CD4-positive, alpha-beta memory T cell (primary cell): ENCODE data around the gene KRT3. TPM values are rescaled to one million over a fixed set of nuclear protein-coding genes. Genes with fewer than 3 reads are reported as not detected.

ENCODE experiments used
- CTCF ChIA-PET: fragments of 350-600 bp; sonication (Branson Sonifier 250); formaldehyde crosslinking; loops from one replicate; lab custom pipeline; 2021; ENCODE audit warnings: inconsistent platforms; ENCODE audit not compliant: partially characterized antibody; lab: Charles Lee
- POLR2A ChIA-PET: fragments of 350-600 bp; sonication (Branson Sonifier 250); formaldehyde crosslinking; loops from one replicate; lab custom pipeline; 2021; ENCODE audit not compliant: partially characterized antibody; lab: Charles Lee
- DNase-seq, 5 donors: peaks; one replicate each; pipeline versions ENCODE4 v3.0.0 to v3.0.0-alpha.2; 2020 to 2022; ENCODE audit warnings: mixed read lengths in 1 of 5
- H3K27ac ChIP-seq: one replicate; pipeline ENCODE4 v1.7.0; 2013; ENCODE audit warnings: low read depth, low read length
- H3K27me3 ChIP-seq: 2 replicates; pipeline ENCODE4 v1.7.0; 2013; ENCODE audit warnings: mild to moderate bottlenecking, low read length, moderate library complexity; ENCODE audit not compliant: insufficient read depth
- H3K36me3 ChIP-seq: 2 replicates; pipeline ENCODE4 v1.7.0; 2013; ENCODE audit warnings: mild to moderate bottlenecking, low read length, moderate library complexity; ENCODE audit not compliant: insufficient read depth
- H3K4me1 ChIP-seq: 2 replicates; pipeline ENCODE4 v1.7.0; 2013; ENCODE audit warnings: mild to moderate bottlenecking, low read length, moderate library complexity; ENCODE audit not compliant: insufficient read depth
- H3K4me3 ChIP-seq, 2 donors: one replicate each; pipeline ENCODE4 v1.7.0; 2013; ENCODE audit warnings: low read length in 2 of 2, mild to moderate bottlenecking in 1 of 2
- H3K9me3 ChIP-seq, 2 donors: one replicate each; pipeline ENCODE4 v1.7.0; 2013; ENCODE audit warnings: low read length in 2 of 2, control low read depth in 1 of 2; ENCODE audit not compliant: control insufficient read depth in 1 of 2
- H3K27ac Mint-ChIP-seq, 7 donors: one replicate each; pipeline ENCODE4 v1.8.0; 2020 to 2021; ENCODE audit warnings: mixed read lengths in 7 of 7, mild to moderate bottlenecking in 6 of 7, inconsistent platforms in 3 of 7, moderate library complexity in 3 of 7
- H3K27me3 Mint-ChIP-seq, 2 donors: one replicate each; pipeline ENCODE4 v1.8.0; 2020 to 2021; ENCODE audit warnings: mixed read lengths in 2 of 2
- H3K36me3 Mint-ChIP-seq, 2 donors: one replicate each; pipeline ENCODE4 v1.8.0; 2020 to 2021; ENCODE audit warnings: mixed read lengths in 2 of 2, inconsistent platforms in 1 of 2, mild to moderate bottlenecking in 1 of 2
- H3K4me1 Mint-ChIP-seq, 4 donors: one replicate each; pipeline ENCODE4 v1.8.0; 2020 to 2021; ENCODE audit warnings: mixed read lengths in 4 of 4, mild to moderate bottlenecking in 1 of 4
- H3K4me3 Mint-ChIP-seq, 8 donors: one replicate each; pipeline ENCODE4 v1.8.0; 2020 to 2021; ENCODE audit warnings: mixed read lengths in 8 of 8, mild to moderate bottlenecking in 7 of 8, moderate library complexity in 6 of 8, inconsistent platforms in 3 of 8
- H3K9me3 Mint-ChIP-seq, 8 donors: one replicate each; pipeline ENCODE4 v1.8.0; 2020 to 2021; ENCODE audit warnings: mixed read lengths in 8 of 8, mild to moderate bottlenecking in 5 of 8, inconsistent platforms in 3 of 8, moderate library complexity in 1 of 8
- intact Hi-C: fragments of 100-400 bp; cut with micrococcal nuclease; formaldehyde crosslinking; loops from one replicate; pipeline ENCODE4 v1.15.1; 2023
- polyA plus RNA-seq, 2 donors: library from polyadenylated mRNA; unstranded; fragments of 300-500 nt; fragmentation: Illumina TruSeq; gene quantifications; one replicate each; pipeline ENCODE4 v1.2.3, GENCODE V29; 2021
- total RNA-seq, 2 experiments: library from RNA; stranded (reverse); gene quantifications; one replicate each; pipeline ENCODE4 v1.2.3, GENCODE V29; 2021

KRT3 gene
- total and polyA plus RNA-seq, 4 experiments from 2014 or later: not detected

GRCh38 chr12:52744493-52745156 lies 51.3 kb downstream of the KRT3 start:
- H3K36me3 Mint-ChIP-seq: no peaks in the 10 kb centered on the region
- H3K4me1 Mint-ChIP-seq: peaks cover 3 to 7% (median 5%) of the 10 kb centered on the region in 4 donors
- CTCF ChIA-PET: interaction anchor here (1.3 kb wide), 1 partner anchor 235 kb away, joined by 5 read pairs; no protein-coding TSS in a partner anchor
- H3K9me3 Mint-ChIP-seq: peaks cover 0 to 2% (median 0%) of the 10 kb centered on the region in 8 donors
- H3K4me3 Mint-ChIP-seq: no peak overlapping the region
- Histone ChIP-seq H3K4me1 (no peaks in the 10 kb centered on the region), H3K27ac (no peak overlapping the region), H3K27me3 (no peaks in the 10 kb centered on the region), H3K4me3 (no peak overlapping the region), H3K36me3 (no peaks in the 10 kb centered on the region), H3K9me3 (no peaks in the 10 kb centered on the region)
- POLR2A ChIA-PET: no interaction called here
- H3K27me3 Mint-ChIP-seq: peaks cover 10 to 22% of the 10 kb centered on the region in 2 donors
- no peak overlapping the region for H3K27ac Mint-ChIP-seq
- intact Hi-C loops: no loop called here
- no peak for DNase-seq

- Mint-ChIP-seq H3K27me3 (peaks cover 11 to 21% of the 10 kb centered on the region in 2 donors), H3K4me1 (no peaks in the 10 kb centered on the region), H3K36me3 (no peaks in the 10 kb centered on the region), H3K4me3 (no peak overlapping the region), H3K27ac (no peak overlapping the region), H3K9me3 (peaks cover 0 to 2% (median 0%) of the 10 kb centered on the region in 8 donors)
- no peaks in the 10 kb centered on the region for H3K4me1 ChIP-seq
- H3K36me3 ChIP-seq: no peaks in the 10 kb centered on the region
- H3K9me3 ChIP-seq: no peaks in the 10 kb centered on the region
- intact Hi-C loops: no loop called here
- H3K27ac ChIP-seq: no peak overlapping the region
- no peak overlapping the region for H3K4me3 ChIP-seq
- ChIA-PET POLR2A (no interaction called here), CTCF (no interaction called here)
- DNase-seq: no peak
- no peaks in the 10 kb centered on the region for H3K27me3 ChIP-seq
Observed at GRCh38 chr12:52742822-52743457, 53.0 kb downstream of the KRT3 start.

- Histone ChIP-seq H3K4me1 (no peaks in the 10 kb centered on the region), H3K9me3 (no peaks in the 10 kb centered on the region), H3K36me3 (no peaks in the 10 kb centered on the region), H3K27ac (no peak overlapping the region), H3K27me3 (no peaks in the 10 kb centered on the region), H3K4me3 (no peak overlapping the region)
- Mint-ChIP-seq H3K36me3 (no peaks in the 10 kb centered on the region), H3K4me3 (no peak overlapping the region), H3K4me1 (no peaks in the 10 kb centered on the region), H3K9me3 (peaks cover 0 to 2% (median 0%) of the 10 kb centered on the region in 8 donors), H3K27me3 (peaks cover 10 to 21% of the 10 kb centered on the region in 2 donors), H3K27ac (no peak overlapping the region)
- DNase-seq: no peak
- intact Hi-C loops: no loop called here
- ChIA-PET POLR2A (no interaction called here), CTCF (no interaction called here)
Observed at GRCh38 chr12:52742196-52742580, 53.7 kb downstream of the KRT3 start.

GRCh38 chr12:52741375-52742195 lies 54.3 kb downstream of the KRT3 start:
- intact Hi-C loops: no loop called here
- peak in 4 of 5 donors; percentile 28 to 49 (median 34) for DNase-seq
- H3K27ac Mint-ChIP-seq: no peak overlapping the region
- peaks cover 9 to 21% of the 10 kb centered on the region in 2 donors for H3K27me3 Mint-ChIP-seq
- H3K36me3 ChIP-seq: no peaks in the 10 kb centered on the region
- no peak overlapping the region for H3K27ac ChIP-seq
- H3K4me1 Mint-ChIP-seq: no peaks in the 10 kb centered on the region
- no peaks in the 10 kb centered on the region for H3K4me1 ChIP-seq
- no peak overlapping the region for H3K4me3 ChIP-seq
- ChIA-PET POLR2A (no interaction called here), CTCF (no interaction called here)
- no peaks in the 10 kb centered on the region for H3K36me3 Mint-ChIP-seq
- H3K4me3 Mint-ChIP-seq: no peak overlapping the region
- no peaks in the 10 kb centered on the region for H3K27me3 ChIP-seq
- peaks cover 0 to 2% (median 0%) of the 10 kb centered on the region in 8 donors for H3K9me3 Mint-ChIP-seq
- H3K9me3 ChIP-seq: no peaks in the 10 kb centered on the region

GRCh38 chr12:52740584-52740983 lies 55.3 kb downstream of the KRT3 start:
- POLR2A ChIA-PET: no interaction called here
- H3K9me3 Mint-ChIP-seq: peaks cover 0 to 2% (median 0%) of the 10 kb centered on the region in 8 donors
- no peaks in the 10 kb centered on the region for H3K36me3 ChIP-seq
- no peaks in the 10 kb centered on the region for H3K36me3 Mint-ChIP-seq
- no peak overlapping the region for H3K27ac Mint-ChIP-seq
- intact Hi-C loops: no loop called here
- no peaks in the 10 kb centered on the region for H3K9me3 ChIP-seq
- H3K27ac ChIP-seq: no peak overlapping the region
- no peaks in the 10 kb centered on the region for H3K27me3 ChIP-seq
- H3K27me3 Mint-ChIP-seq: peaks cover 9 to 19% of the 10 kb centered on the region in 2 donors
- no peak overlapping the region for H3K4me3 ChIP-seq
- no peak overlapping the region for H3K4me3 Mint-ChIP-seq
- no peaks in the 10 kb centered on the region for H3K4me1 ChIP-seq
- no peak for DNase-seq
- CTCF ChIA-PET: no interaction called here
- no peaks in the 10 kb centered on the region for H3K4me1 Mint-ChIP-seq

GRCh38 chr12:52739963-52740362 lies 56.0 kb downstream of the KRT3 start:
- intact Hi-C loops: no loop called here
- no peaks in the 10 kb centered on the region for H3K4me1 Mint-ChIP-seq
- CTCF ChIA-PET: no interaction called here
- DNase-seq: no peak
- peaks cover 10 to 22% of the 10 kb centered on the region in 2 donors for H3K27me3 Mint-ChIP-seq
- no peak overlapping the region for H3K4me3 ChIP-seq
- no peak overlapping the region for H3K27ac ChIP-seq
- H3K27ac Mint-ChIP-seq: no peak overlapping the region
- no peaks in the 10 kb centered on the region for H3K4me1 ChIP-seq
- POLR2A ChIA-PET: no interaction called here
- no peaks in the 10 kb centered on the region for H3K36me3 Mint-ChIP-seq
- H3K9me3 ChIP-seq: no peaks in the 10 kb centered on the region
- no peak overlapping the region for H3K4me3 Mint-ChIP-seq
- H3K27me3 ChIP-seq: no peaks in the 10 kb centered on the region
- no peaks in the 10 kb centered on the region for H3K36me3 ChIP-seq
- H3K9me3 Mint-ChIP-seq: peaks cover 0 to 2% (median 0%) of the 10 kb centered on the region in 8 donors
